ENCODE data around the gene DSN1. TPM values are rescaled to one million over a fixed set of nuclear protein-coding genes. Genes with fewer than 3 reads are reported as not detected.

DSN1 gene
- total RNA-seq, 1 experiment from 2014 or later, result 40.5 TPM

Other genes starting within 250 kb of the DSN1 start
- 80.9 and 83.7 TPM in 2 replicates for gene MYL9, start 232.2 kb downstream of the DSN1 start, total RNA-seq (2014; rRNA removed)
- gene TGIF2, start 200.2 kb downstream of the DSN1 start, total RNA-seq (2014; rRNA removed), result 5.3 and 10.2 TPM in 2 replicates
- gene RAB5IF, start 168.0 kb downstream of the DSN1 start, total RNA-seq (2014; rRNA removed), result 114 and 120 TPM in 2 replicates
- 0.19 TPM in 1 of 2 replicates, not detected in the other for gene SLA2, start 127.6 kb downstream of the DSN1 start, total RNA-seq (2014; rRNA removed)
- 13.9 and 18.3 TPM in 2 replicates for gene NDRG3, start 27.7 kb downstream of the DSN1 start, total RNA-seq (2014; rRNA removed)
- gene TLDC2, start 102.4 kb upstream of the DSN1 start, total RNA-seq (2014; rRNA removed), result not detected in 2 replicates
- gene SAMHD1, start 177.9 kb upstream of the DSN1 start, total RNA-seq (2014; rRNA removed), result 12.6 and 21.5 TPM in 2 replicates

Data from LHCN-M2 (cell line).